HFF-Myc (cell line): Measurements from ENCODE around the gene MADCAM1.

Source experiments
- DNase-seq: peaks from one replicate; pipeline ENCODE4 v3.0.0-alpha.2; 2011; ENCODE audit warnings: low read depth; ENCODE audit errors: extremely low read depth
- H3K4me3 ChIP-seq: replicated peaks from 2 replicates; pipeline ENCODE4 v1.5.1; 2011; ENCODE audit warnings: low read depth, mild to moderate bottlenecking, control low read depth, low read length
- CTCF ChIP-seq: IDR thresholded peaks from 2 replicates; pipeline ENCODE4 v1.5.1; 2012; ENCODE audit warnings: mild to moderate bottlenecking, low read depth, low read length, control low read depth; ENCODE audit errors: missing control alignments

The MADCAM1 gene

GRCh38 chr19:536031-536880 is 40.0 kb downstream of the MADCAM1 start:
- H3K4me3 ChIP-seq = no peak overlapping the region
- DNase-seq = no peak
- no peak for TF ChIP-seq CTCF

GRCh38 chr19:536881-537404 is 40.7 kb downstream of the MADCAM1 start:
- no peak for TF ChIP-seq CTCF
- H3K4me3 ChIP-seq = no peak overlapping the region
- DNase-seq = no peak

GRCh38 chr19:538641-539428 is 42.5 kb downstream of the MADCAM1 start:
- no peak for TF ChIP-seq CTCF
- H3K4me3 ChIP-seq = no peak overlapping the region
- no peak for DNase-seq

- no peak overlapping the region for H3K4me3 ChIP-seq
- TF ChIP-seq CTCF = no peak
- DNase-seq = no peak
These were observed 43.2 kb downstream of the MADCAM1 start for GRCh38 chr19:539429-540030.

GRCh38 chr19:540867-541637 is 44.8 kb downstream of the MADCAM1 start:
- no peak overlapping the region for H3K4me3 ChIP-seq

More at GRCh38 chr19:540867-541637, 44.8 kb downstream of the MADCAM1 start:
- no peak for DNase-seq
- TF ChIP-seq CTCF = no peak
